Mucosa of descending colon (tissue), 3 donors: ENCODE data around the gene TNRC6C. TPM values are rescaled to one million over a fixed set of nuclear protein-coding genes. Genes with fewer than 3 reads are reported as not detected.
A peak's percentile ranks its signal among the peaks of the same experiment; 100 is the strongest.

ENCODE experiments used
- ATAC-seq: fragments of 200-7000 bp; cut with Tn5 transposase; one replicate; pipeline ENCODE4 v1.9.1; 2020; ENCODE audit warnings: mild to moderate bottlenecking, moderate library complexity
- DNase-seq, 3 donors: peaks; one replicate each; pipeline ENCODE4 v3.0.0-alpha.2; 2020
- H3K36me3 ChIP-seq: fragments of 200-600 bp; one replicate; pipeline ENCODE4 v1.8.0; 2021; ENCODE audit warnings: low read depth, mild to moderate bottlenecking
- H3K4me1 ChIP-seq: fragments of 200-600 bp; one replicate; pipeline ENCODE4 v1.8.0; 2021; ENCODE audit warnings: low read depth, mild to moderate bottlenecking
- H3K4me3 ChIP-seq: fragments of 200-600 bp; one replicate; pipeline ENCODE4 v1.8.0; 2021; ENCODE audit warnings: mild to moderate bottlenecking
- H3K9me3 ChIP-seq: fragments of 200-600 bp; one replicate; pipeline ENCODE4 v1.8.0; 2021; ENCODE audit warnings: mild to moderate bottlenecking
- CTCF ChIP-seq: fragments of 200-600 bp; IDR thresholded peaks from one replicate; pipeline ENCODE4 v1.8.0; 2022; ENCODE audit warnings: antibody characterized with exemption, mild to moderate bottlenecking
- intact Hi-C, 2 donors: fragments of 100-400 bp; cut with DNase I in 1 of 2; cut with micrococcal nuclease in 1 of 2; formaldehyde crosslinking; loops; one replicate each; pipeline versions ENCODE4 v1.11.0 to v1.11.1; 2022; cut with DNase I, micrococcal nuclease
- long read RNA-seq, 2 donors: library from polyadenylated mRNA; unstranded; transcript quantifications; one replicate each; pipeline ENCODE4 v2.0.0, GENCODE V29; 2019 to 2021
- total RNA-seq, 3 donors: library from RNA; stranded (reverse); fragmentation: NEBNext Ultra II Directional in 2 of 3; extraction: Animal tissue kit (Norgen Biotek cat#: 25700) in 2 of 3; gene quantifications; one replicate each; pipeline versions ENCODE4 v1.2.1 to v1.2.4, GENCODE V29; 2021 to 2023
- donor health status: DM: no; HTN: no; CAD: no; lungs with moderate emphysema.
- donor health status: DM: no; HTN: no; CAD: no.
- donor health status: DM: no; HTN: yes; CAD: no.

The TNRC6C gene
- 10 to 100 TPM; 13.7 to 32.6 (median 20.7) TPM for total RNA-seq
- long read RNA-seq, donor 1, partial matches to known transcripts = 24 of 30 reads
- long read RNA-seq, donor 1, other reads (novel, unspliced or antisense) = 6 of 30 reads
- long read RNA-seq, donor 2, partial matches to known transcripts = 1 of 3 reads
- long read RNA-seq, donor 2, other reads (novel, unspliced or antisense) = 2 of 3 reads

GRCh38 chr17:77957857-77958715 lies at the start of gene TNRC6C:
Gene TNRC6C (plus strand): TSS chr17:77958703. CDS start chr17:78004207, 45,504 bp downstream.
- H3K36me3 ChIP-seq = no peaks in the 10 kb centered on the region
- intact Hi-C loops = no loop called here
- H3K4me1 ChIP-seq = peaks cover 14% of the 10 kb centered on the region
- H3K4me3 ChIP-seq = peak within 1 kb of the TSS; percentile 40
- ATAC-seq (peak; percentile 98), DNase-seq (peak; percentile 100)
- TF ChIP-seq CTCF = no peak
- no peaks in the 10 kb centered on the region for H3K9me3 ChIP-seq

- H3K36me3 ChIP-seq = no peaks in the 10 kb centered on the region
- H3K4me3 ChIP-seq = no peak overlapping the region
- no peaks in the 10 kb centered on the region for H3K4me1 ChIP-seq
- DNase-seq (no peak), ATAC-seq (no peak)
- no peaks in the 10 kb centered on the region for H3K9me3 ChIP-seq
- TF ChIP-seq CTCF = no peak
- intact Hi-C loops = no loop called here
Observed at GRCh38 chr17:77909236-77909635, 49.3 kb upstream of the TNRC6C start.

GRCh38 chr17:77909816-77910215 lies 48.7 kb upstream of the TNRC6C start:
- DNase-seq (no peak), ATAC-seq (no peak)
- TF ChIP-seq CTCF = no peak
- Histone ChIP-seq H3K9me3 (no peaks in the 10 kb centered on the region), H3K36me3 (no peaks in the 10 kb centered on the region), H3K4me3 (no peak overlapping the region), H3K4me1 (no peaks in the 10 kb centered on the region)
- intact Hi-C loops = no loop called here

- TF ChIP-seq CTCF = no peak
- peak; percentile 61 for ATAC-seq
Observed at GRCh38 chr17:77914385-77915254, 43.9 kb upstream of the TNRC6C start.

GRCh38 chr17:77915594-77916021 lies 42.9 kb upstream of the TNRC6C start:
- TF ChIP-seq CTCF = no peak
- DNase-seq (no peak), ATAC-seq (no peak)
- no peak overlapping the region for H3K4me3 ChIP-seq
- H3K4me1 ChIP-seq = no peaks in the 10 kb centered on the region
- intact Hi-C loops = no loop called here
- H3K36me3 ChIP-seq = no peaks in the 10 kb centered on the region
- H3K9me3 ChIP-seq = no peaks in the 10 kb centered on the region

More at GRCh38 chr17:77914385-77915254, 43.9 kb upstream of the TNRC6C start:
- peak in 2 of 3 donors; percentile 45 to 46 for DNase-seq
- Histone ChIP-seq H3K9me3 (no peaks in the 10 kb centered on the region), H3K4me3 (no peak overlapping the region), H3K4me1 (no peaks in the 10 kb centered on the region), H3K36me3 (no peaks in the 10 kb centered on the region)
- intact Hi-C loops = no loop called here
